Measurements from ENCODE around the gene GEMIN4. TPM values are rescaled to one million over a fixed set of nuclear protein-coding genes. Genes with fewer than 3 reads are reported as not detected.

GEMIN4 gene
- total RNA-seq, result 5.5 and 7.2 TPM in 2 replicates

DNA sequence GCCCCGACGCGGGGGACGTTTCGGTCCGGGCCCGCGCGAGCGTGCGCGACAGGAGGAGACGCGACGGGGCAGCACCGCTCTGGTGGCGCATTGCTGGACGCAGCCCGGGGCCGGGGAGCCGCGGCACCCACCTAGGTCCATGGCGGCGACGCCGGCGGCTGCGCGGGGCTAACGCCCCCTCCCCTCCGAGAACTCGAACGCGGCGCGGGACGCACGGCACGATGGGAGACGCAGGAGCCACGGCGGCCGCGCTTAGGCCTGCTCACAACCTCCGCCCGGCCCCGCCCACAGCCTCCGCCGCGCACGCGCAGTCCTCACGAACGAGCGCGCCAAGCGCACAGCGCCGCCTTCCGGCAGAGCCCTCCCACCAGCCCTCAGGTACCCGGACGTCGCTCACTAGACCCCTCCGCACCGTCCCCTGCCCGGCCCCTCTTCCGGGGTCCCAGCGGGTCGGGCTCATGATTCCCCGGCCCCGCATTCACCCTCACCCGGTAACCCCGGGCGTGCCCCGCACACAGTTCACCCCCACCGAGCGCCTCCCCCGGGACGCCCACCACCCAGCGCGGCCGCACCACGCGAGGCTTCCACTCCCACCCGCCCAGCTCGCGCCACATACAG lies at the start of gene GEMIN4:
TSS of gene GEMIN4 (minus strand) at position 263 of the 618 bp plus-strand sequence. CDS start at position 141, 122 bp downstream.

DNA sequence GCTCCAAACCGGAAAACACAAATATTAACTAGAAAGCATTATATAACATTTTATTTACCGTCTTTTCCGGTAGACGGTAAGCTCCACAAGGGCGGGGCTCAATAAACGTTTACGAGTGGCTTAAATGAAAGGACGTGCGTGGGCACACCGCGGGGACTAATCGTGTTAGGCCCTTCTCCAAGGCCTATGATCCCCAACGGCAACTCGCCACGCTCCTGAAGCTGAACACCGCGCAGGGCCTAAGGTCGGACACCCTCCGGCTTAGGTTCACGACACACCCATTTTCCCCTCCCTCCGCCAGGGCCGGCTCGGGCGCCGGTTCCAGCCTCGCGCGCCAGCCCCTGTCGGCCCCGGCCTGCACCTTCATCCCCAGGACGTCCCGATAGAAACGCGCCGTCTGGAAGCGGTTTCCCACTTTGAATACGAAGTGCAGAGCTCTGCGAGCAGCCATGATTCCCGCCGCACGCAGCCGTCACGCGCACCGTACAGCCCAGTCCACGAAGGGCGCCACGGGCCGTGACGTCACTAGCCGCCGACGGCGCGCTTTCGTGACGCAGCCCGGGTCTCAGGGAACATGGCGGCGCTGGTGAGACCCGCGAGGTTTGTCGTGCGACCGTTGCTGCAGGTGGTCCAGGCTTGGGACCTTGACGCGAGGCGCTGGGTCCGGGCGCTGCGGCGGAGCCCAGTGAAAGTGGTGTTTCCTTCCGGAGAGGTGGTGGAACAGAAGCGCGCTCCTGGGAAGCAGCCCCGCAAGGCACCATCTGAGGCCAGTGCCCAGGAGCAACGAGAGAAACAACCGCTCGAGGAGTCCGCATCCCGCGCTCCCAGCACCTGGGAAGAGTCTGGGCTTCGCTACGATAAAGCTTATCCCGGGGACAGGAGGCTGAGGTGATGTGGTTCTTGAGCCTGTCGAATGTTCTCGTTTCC lies 30.0 kb upstream of the GEMIN4 start, which contains the start of the genes GLOD4 and MRM3:
TSS of gene GLOD4 (minus strand) at position 476 of the 927 bp plus-strand sequence. CDS start at position 451, 25 bp downstream.
TSS of gene MRM3 (plus strand) at position 549 of the 927 bp plus-strand sequence. CDS start at position 575, 26 bp downstream.

DNA sequence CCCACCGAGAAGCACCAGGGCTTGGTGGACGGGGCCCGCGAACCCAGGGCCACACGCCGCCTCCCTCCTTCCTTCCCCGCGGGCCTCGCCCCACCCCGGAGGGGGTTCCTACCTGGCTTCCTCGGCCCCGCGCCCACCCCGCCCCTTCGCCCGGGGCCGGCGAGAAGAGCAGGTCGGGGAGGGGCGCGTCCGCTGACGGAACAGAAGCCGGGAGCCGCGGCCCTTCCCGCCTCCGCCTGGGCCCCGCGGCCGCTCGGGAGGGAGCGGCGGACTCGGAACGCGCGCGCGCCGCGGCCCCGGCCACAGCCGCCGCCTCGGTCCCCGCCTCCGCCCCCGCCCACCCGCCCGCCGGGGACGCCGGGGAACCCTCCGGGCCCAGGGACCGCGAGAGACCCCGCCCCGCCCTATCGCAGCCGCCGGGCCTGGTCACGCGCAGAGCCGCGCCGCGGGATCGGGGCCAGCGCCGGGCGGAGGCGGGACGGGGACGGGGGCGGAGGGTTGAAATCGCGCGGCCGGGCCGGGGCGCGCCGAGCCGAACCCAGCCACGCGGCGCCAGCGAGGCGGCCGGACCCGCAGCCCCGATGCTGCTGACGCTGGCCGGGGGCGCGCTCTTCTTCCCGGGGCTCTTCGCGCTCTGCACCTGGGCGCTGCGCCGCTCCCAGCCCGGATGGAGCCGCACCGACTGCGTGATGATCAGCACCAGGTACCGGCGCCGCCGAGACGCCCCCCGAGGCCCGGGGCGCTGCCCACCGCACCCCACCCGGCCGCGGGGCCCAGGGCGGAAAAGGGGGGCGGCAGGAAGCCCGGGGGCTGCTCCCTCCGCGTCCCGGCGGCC lies 19.8 kb downstream of the GEMIN4 start, which contains the start of gene TLCD3A:
TSS of gene TLCD3A (plus strand) at position 530 of the 835 bp plus-strand sequence. CDS start at position 582, 52 bp downstream.

Other genes with a start within 250 kb of the GEMIN4 start
- 11.8 and 13.5 TPM in 2 replicates for gene VPS53, start 37.4 kb downstream of the GEMIN4 start, total RNA-seq
- gene TLCD3A, start 19.7 kb downstream of the GEMIN4 start, total RNA-seq, result 10.1 and 12.0 TPM in 2 replicates
- 32.2 and 36.4 TPM in 2 replicates for gene GLOD4, start 30.0 kb upstream of the GEMIN4 start, total RNA-seq
- gene MRM3, start 30.1 kb upstream of the GEMIN4 start, total RNA-seq, result 21.5 and 21.8 TPM in 2 replicates
- 21.3 and 33.1 TPM in 2 replicates for gene NXN, start 227.5 kb upstream of the GEMIN4 start, total RNA-seq
- gene TIMM22, start 244.9 kb upstream of the GEMIN4 start, total RNA-seq, result 10.4 and 11.8 TPM in 2 replicates

Measured in bronchial smooth muscle cell (primary cell).